Activated CD8-positive, alpha-beta memory T cell treated with anti-CD3 and anti-CD28 coated beads, Interleukin-2, amount 50 U/mL, for 24 hours (primary cell): ENCODE measurements around the gene UBE2V1.

ENCODE experiments used
- DNase-seq: peaks from one replicate; pipeline ENCODE4 v3.0.0-alpha.2; 2020; ENCODE audit errors: extremely low read depth

The UBE2V1 gene

GRCh38 chr20:50044353-50044960 is 68.5 kb downstream of the UBE2V1 start:
- DNase-seq: no peak

- DNase-seq: no peak
Observed at GRCh38 chr20:50043573-50044352, 69.2 kb downstream of the UBE2V1 start.

GRCh38 chr20:50042370-50043313 is 70.3 kb downstream of the UBE2V1 start:
- DNase-seq: no peak

GRCh38 chr20:50041246-50041873 is 71.6 kb downstream of the UBE2V1 start:
- no peak for DNase-seq

- no peak for DNase-seq
Observed at GRCh38 chr20:50040432-50041245, 72.3 kb downstream of the UBE2V1 start.

GRCh38 chr20:50039706-50040431 is 73.1 kb downstream of the UBE2V1 start:
- no peak for DNase-seq

- DNase-seq: no peak
Observed at GRCh38 chr20:50038574-50038991, 74.4 kb downstream of the UBE2V1 start.

GRCh38 chr20:50038169-50038568 is 74.8 kb downstream of the UBE2V1 start:
- no peak for DNase-seq

- DNase-seq: no peak
Observed at GRCh38 chr20:50037575-50037974, 75.4 kb downstream of the UBE2V1 start.

- no peak for DNase-seq
Observed at GRCh38 chr20:50037123-50037522, 75.8 kb downstream of the UBE2V1 start.

- no peak for DNase-seq
Observed at GRCh38 chr20:50036703-50037102, 76.2 kb downstream of the UBE2V1 start.

- DNase-seq: no peak
Observed at GRCh38 chr20:50034567-50035180, 78.3 kb downstream of the UBE2V1 start.

- no peak for DNase-seq
Observed at GRCh38 chr20:50032955-50033666, 79.8 kb downstream of the UBE2V1 start.
